Hepatocyte (in vitro differentiated cells): ENCODE results near the gene ERC2.

ENCODE experiments used
- EZH2 ChIP-seq: fragments of 200-600 bp; sonication (generic); IDR thresholded peaks from 2 replicates; pipeline ENCODE4 v1.6.1; 2016; ENCODE audit warnings: antibody characterized with exemption, mild to moderate bottlenecking, borderline replicate concordance
- EZH2phosphoT487 ChIP-seq: fragments of 200-600 bp; sonication (generic); IDR thresholded peaks from one replicate; pipeline ENCODE4 v1.6.1; 2018; ENCODE audit warnings: antibody characterized with exemption, mild to moderate bottlenecking, low read depth, moderate library complexity; ENCODE audit not compliant: unreplicated experiment, severe bottlenecking
- TF ChIP-seq, protein P1 (sequence below): fragments of 200-600 bp; sonication (generic); IDR thresholded peaks from 2 replicates; pipeline ENCODE4 v1.5.1; 2016; ENCODE audit warnings: antibody characterized with exemption, mild to moderate bottlenecking; ENCODE audit not compliant: poor library complexity

DNA sequence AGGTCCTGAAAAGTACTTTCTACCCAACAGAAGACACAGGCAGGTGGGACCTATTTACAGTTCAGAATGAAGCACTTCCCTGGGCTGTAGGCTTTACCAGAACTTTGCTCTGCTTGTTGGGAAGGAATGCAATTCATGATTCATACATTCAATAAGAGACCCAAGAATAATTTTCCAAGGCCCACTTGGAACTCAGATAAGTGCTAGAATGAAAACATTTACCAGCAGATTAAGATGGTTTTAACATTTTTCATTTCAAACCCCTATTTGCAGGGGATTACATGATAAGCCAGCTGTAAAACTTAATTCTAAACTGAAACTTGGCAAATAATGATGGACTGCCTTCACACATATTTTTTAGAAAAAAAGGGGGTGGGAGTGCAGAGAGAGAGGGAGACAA, 417.2 kb downstream of the ERC2 start:
- TF ChIP-seq EZH2phosphoT487 = no peak
- TF ChIP-seq, protein P1, sequence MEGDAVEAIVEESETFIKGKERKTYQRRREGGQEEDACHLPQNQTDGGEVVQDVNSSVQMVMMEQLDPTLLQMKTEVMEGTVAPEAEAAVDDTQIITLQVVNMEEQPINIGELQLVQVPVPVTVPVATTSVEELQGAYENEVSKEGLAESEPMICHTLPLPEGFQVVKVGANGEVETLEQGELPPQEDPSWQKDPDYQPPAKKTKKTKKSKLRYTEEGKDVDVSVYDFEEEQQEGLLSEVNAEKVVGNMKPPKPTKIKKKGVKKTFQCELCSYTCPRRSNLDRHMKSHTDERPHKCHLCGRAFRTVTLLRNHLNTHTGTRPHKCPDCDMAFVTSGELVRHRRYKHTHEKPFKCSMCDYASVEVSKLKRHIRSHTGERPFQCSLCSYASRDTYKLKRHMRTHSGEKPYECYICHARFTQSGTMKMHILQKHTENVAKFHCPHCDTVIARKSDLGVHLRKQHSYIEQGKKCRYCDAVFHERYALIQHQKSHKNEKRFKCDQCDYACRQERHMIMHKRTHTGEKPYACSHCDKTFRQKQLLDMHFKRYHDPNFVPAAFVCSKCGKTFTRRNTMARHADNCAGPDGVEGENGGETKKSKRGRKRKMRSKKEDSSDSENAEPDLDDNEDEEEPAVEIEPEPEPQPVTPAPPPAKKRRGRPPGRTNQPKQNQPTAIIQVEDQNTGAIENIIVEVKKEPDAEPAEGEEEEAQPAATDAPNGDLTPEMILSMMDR = no peak
- TF ChIP-seq EZH2 = no peak
